RWPE1 (cell line): ENCODE measurements around the gene VEGFA.

Experiments used
- CTCF ChIA-PET: fragments of 350-600 bp; sonication (Branson Sonifier 250); formaldehyde crosslinking; extraction: SDS; loops from one replicate; lab custom pipeline; 2021; lab: Yijun Ruan, JAX
- POLR2A ChIA-PET: fragments of 400-600 bp; formaldehyde crosslinking; extraction: SDS; loops from one replicate; lab custom pipeline; 2020; ENCODE audit warnings: antibody characterized with exemption; ENCODE audit not compliant: low non-redundant PET; lab: Yijun Ruan, JAX
- DNase-seq: peaks from one replicate; pipeline ENCODE4 v3.0.0; 2012; ENCODE audit warnings: low spot score
- H3K27ac ChIP-seq: fragments of 450-650 bp; 2 replicates; pipeline ENCODE4 v1.5.1; 2017
- CTCF ChIP-seq: fragments of 450-650 bp; conservative IDR thresholded peaks from 2 replicates; pipeline ENCODE4 v1.5.1; 2017; ENCODE audit warnings: low read depth, mild to moderate bottlenecking

VEGFA gene

GRCh38 chr6:43776799-43777776 is 7.1 kb downstream of the VEGFA start:
- H3K27ac ChIP-seq: peak overlapping the region; percentile 53
- no peak for TF ChIP-seq CTCF
- POLR2A ChIA-PET: no interaction called here
- DNase-seq: no peak
- CTCF ChIA-PET: interaction anchor here (0.6 to 1.6 kb wide), 3 partner anchors 285 to 302 kb away, joined by 3 to 6 read pairs (median 4); no protein-coding TSS in a partner anchor

- ChIA-PET CTCF (no interaction called here), POLR2A (no interaction called here)
- no peak for TF ChIP-seq CTCF
- DNase-seq: no peak
- H3K27ac ChIP-seq: peak overlapping the region; percentile 12; the same call in 1 of the 2 replicates
Measured at GRCh38 chr6:43778131-43778855, 8.3 kb downstream of the VEGFA start.

GRCh38 chr6:43778976-43779851 is 9.2 kb downstream of the VEGFA start:
- ChIA-PET CTCF (no interaction called here), POLR2A (no interaction called here)
- no peak for DNase-seq
- peak overlapping the region; percentile 47 for H3K27ac ChIP-seq
- TF ChIP-seq CTCF: no peak

GRCh38 chr6:43779852-43780236 is 9.8 kb downstream of the VEGFA start:
- ChIA-PET CTCF (no interaction called here), POLR2A (no interaction called here)

GRCh38 chr6:43780293-43780692 is 10.3 kb downstream of the VEGFA start:
- ChIA-PET CTCF (no interaction called here), POLR2A (no interaction called here)
- no peak for TF ChIP-seq CTCF
- DNase-seq: no peak
- H3K27ac ChIP-seq: peak overlapping the region; percentile 47

More at GRCh38 chr6:43779852-43780236, 9.8 kb downstream of the VEGFA start:
- peak overlapping the region; percentile 47 for H3K27ac ChIP-seq
- no peak for TF ChIP-seq CTCF
- DNase-seq: no peak
